ENCODE results near the gene MAP2K2.

The MAP2K2 gene

DNA sequence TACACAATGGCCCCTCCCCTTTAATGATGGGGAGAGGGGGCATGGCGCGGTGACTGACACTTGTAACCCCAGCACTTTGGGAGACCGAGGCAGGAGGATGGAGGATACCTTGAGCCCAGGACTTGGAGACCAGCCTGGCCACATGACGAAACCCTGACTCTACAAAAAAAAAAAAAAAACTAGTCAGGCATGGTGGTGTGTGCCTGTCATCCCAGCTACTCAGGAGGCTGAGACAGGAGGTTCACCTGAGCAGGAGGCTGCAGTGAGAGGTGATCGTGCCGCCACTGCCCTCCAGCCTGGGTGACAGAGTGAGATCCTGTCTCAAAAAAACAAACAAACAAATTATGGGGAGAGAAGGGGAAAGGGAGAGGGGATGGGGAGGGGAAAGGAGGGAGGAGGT, 43.4 kb downstream of the MAP2K2 start:
- DNase-seq (ENCODE audit: low read depth in 2 of 2), result no peak

DNA sequence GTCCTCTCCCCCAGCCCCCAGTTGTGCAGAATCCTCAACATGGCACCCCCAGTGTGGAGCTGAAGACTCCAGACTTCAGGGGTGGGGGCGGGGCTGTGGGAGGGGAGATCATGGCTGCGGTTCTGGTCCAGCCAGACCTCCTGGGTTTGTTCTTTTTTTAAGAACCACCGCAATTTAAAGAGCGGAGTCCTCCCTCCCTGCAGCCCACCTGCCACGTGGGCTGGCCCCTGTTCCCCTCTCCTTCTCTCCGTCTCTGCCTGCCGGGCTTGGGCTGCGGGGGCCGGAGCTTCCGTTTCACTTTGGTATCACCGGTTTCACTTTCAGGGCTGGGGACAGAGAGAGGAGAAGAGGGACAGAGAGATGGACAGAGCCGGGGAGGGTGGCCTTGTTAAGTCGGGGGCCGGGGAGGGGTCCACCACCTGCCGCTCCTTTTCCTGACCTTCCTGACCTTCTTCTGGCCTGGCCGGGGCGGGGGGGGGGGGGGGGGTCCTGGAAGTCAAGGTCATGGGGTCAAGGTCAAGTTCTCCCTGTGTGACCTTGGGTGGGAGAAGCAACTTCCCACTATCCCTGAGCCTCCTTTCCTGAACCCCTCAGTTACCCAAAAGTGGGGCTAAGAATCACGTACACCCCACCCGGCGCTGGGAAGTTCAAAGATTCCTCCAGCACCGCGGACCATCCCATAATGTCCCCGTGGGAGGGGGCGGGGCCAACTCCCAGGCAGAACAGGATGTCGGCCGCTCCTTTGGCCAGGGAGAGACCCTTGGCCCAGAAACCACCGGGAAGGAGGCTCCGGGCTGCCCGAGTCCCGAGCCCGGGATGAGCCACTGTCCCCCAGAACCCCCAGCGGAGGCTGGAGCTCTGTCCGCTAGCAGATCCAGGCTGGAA, 45.9 kb downstream of the MAP2K2 start:
- peak; percentile 44 to 54 for DNase-seq (ENCODE audit: low read depth in 2 of 2)

DNA sequence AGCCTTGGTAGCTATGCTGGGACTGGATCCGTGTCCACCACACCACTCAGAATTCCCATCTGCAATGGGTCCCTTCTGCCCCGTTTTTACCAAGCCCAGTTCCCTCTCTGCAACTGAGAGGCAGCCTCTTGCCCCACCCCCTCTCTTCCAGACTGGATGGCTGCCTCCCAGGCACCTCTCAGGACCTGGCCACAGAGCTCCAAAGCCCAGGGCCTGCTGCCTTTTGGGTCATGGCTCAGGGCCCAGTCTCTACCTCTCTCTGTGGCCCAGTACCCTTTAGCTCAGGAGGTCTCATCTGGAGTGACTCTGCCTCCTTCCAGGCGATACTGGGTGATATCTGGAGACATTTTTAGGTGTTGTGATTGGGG, 46.9 kb downstream of the MAP2K2 start:
- no peak for DNase-seq (ENCODE audit: low read depth in 2 of 2)

DNA sequence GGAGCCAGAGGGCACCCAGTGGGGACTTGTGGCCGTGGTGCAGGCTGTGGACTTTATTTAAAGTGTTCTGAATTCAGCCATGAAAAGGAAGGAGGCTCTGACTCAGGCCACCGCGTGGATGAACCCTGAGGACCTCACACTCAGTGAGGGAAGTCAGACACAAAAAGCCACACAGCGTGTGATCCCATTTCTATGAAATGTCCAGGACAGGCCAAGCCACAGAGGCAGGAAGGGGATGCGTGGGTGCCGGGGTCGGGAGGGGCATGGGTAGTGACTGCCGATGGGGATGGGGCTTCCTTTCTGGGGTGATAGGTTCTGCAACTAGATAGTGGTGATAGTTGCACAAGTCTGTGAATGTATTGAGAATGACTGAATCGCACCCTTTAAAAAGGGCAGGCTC, 48.5 kb downstream of the MAP2K2 start:
- DNase-seq (ENCODE audit: low read depth in 2 of 2), result no peak

DNA sequence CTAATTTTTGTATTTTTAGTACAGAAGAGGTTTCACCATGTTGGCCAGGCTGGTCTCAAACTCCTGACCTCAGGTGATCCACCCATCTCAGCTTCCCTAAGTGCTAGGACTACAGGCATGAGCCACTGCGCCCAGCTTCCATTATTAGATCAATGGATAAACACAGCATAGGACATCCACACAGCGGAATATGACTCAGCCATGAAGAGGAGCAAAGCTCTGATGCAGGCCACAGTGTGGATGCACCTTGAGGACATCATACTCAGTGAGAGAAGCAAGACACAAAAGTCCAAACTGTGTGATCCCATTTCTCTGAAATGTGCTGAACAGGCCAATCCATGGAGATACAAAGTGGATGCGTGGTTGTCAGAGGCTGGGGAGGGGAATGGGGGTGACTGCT, 52.3 kb downstream of the MAP2K2 start:
- DNase-seq (ENCODE audit: low read depth in 2 of 2), result no peak

DNA sequence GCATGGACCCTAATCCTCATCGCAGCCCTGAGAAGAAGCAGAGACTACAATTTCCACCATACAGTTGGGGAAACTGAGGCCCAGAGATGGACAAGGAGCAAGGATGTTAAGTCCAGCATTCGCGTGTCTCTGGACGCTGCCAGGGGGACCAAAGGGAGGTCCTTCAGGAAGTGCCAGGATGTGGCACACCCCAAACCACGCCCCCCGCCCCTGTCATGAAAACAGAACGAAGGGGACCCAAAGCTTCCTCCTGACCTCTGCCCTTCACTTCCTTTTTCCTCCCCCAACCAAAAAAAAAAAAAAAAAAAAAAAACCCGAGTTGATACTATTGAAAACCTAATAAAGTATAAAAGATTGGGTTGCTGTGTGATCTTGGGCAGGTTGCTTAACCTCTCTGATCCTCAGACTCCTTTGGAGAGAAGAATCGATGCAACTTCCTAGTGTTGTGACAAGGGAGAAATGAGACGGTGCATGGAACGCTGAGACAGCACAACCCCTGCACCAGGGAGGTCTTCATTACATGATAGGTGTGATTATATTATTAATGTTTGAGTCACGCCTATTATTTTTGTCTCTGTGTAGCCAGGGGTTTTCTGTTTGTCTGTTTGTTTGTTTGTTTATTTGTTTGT, 54.5 kb downstream of the MAP2K2 start:
- no peak for DNase-seq (ENCODE audit: low read depth in 2 of 2)

DNA sequence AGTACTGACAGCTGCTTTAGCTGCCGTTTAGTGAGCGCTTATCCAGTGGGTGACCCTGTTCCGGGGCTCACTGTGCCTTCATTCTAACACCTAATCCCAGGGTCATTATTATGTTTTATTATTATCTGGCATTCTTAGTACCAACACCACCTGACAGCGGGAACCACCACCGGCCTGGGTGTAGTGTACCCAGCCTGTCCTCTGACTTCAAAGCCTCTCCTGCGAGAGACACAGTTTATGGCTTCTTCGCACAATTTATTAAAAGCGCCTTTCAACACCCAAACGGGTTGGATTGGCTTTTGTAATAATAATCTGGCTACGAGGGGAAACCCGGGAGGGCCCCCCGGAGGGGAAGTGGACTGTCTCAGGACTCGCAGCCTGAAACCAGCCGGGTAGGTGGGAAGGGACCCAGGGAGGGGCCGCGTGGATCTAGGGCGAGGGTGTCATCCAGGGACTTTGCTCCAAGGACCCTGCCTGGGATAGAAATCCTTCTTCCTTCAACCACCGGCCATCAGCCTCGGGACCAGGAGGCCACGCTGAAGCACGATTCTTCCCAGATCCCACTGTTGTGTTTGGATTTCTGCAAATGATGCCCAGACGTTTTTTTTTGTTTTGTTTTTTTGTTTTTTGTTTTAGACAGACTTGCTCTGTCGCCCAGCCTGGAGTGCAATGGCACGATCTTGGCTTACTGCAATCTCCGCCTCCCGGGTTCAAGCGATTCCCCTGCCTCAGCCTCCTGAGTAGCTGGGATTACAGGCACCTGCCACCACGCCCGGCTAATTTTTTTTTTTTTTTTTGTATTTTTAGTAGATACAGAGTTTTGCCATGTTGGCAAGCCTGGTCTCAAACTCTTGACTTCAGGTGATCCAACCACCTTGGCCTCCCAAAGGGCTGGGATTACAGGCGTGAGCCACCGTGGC, 55.6 kb downstream of the MAP2K2 start:
- no peak for DNase-seq (ENCODE audit: low read depth in 2 of 2)

DNA sequence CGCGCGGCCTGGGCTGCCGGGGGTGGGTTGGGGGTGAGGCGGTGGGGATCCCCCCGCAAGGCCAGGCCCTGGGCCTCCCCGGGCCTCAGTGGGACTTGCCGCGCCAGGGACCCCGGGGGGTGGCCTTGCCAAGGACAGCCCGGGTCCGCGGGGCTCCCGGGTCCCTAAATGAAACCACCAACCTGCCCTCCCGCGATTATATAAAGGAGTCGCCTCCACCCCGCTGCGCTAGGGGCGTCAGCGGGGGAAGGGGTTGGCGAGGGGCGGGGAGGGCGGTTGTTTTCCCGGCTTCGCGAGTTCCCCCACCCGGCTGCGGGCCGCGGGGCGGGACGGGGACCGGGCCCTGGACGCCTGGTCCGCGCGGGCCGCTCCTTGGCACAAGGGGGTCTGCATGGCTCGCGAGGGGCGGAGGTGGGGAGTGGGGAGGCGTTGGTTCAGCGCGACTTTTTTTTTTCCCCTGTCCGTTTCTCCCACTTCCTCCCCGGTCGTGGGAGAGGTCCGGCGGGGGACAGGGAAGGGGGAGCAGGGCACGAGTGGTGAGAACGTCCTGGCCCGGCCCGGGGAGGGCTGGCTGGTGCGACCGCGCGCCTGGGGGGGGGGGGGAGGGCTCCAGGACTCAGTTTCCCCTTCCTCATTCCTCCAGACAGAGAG, 56.4 kb downstream of the MAP2K2 start:
- DNase-seq (ENCODE audit: low read depth in 2 of 2), result no peak

DNA sequence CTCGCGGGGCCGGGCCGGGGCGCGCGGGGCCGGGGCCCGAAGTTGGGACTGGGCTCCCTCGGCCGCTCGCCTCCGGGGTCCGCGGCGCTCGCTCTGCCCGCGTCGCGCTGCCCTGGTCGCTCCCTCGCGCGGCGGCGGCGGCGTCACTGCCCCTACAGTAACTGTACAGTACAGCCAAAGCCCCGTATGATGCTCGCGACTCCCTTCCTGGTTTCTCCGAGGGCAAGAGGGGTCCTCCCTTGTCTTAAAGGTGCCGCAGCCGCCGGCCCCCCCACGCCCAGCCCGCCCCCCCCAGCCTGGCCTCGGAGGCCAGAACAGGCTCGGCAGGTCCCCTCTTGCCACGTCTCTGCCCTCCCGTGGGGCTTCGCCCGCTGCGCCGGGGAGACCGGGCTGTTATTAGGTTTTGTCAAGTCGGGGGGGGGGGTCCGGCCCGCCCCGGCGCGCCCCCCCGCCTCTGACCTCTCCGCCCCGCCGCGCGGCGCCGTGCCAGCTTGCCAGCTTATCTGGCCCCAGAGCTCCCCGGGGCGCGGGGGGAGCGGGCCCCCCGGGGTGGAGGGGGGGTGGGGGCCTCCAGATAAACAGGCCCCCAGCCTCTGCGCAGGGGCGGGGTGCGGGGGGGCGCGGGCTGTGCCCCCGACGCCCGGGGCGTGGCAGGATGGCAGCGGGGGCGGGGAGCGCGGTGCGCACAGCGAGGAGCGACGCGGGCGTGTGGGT, 57.1 kb downstream of the MAP2K2 start, which contains the start of gene ZBTB7A:
Gene ZBTB7A (minus strand): TSS at position 218 of the 714 bp plus-strand sequence. CDS start 11,667 bp downstream, outside the sequence.
- DNase-seq (ENCODE audit: low read depth in 2 of 2), result peak; percentile 68 to 69

DNA sequence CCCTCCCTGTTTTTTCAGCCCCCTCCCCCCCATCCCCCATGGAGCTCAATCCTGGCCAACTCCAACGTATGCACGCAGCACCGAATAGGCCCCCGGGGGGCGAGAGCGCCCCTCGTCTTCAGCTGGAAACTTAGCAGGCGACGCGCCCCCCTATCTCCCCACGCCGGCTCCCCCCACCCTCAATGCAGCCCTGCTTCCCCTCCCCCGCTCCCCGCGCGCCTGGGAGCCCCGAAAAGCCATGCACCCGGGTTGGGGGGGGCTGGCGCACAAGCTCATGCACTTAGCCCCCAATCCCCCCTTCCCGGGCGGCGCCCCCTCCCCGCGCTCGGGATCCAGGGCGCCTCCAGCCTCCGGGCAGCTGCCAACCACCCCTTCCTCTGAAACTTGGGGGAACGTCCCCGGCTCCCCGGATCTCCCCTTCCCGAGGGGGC, 57.7 kb downstream of the MAP2K2 start:
- DNase-seq (ENCODE audit: low read depth in 2 of 2), result peak; percentile 43 to 54

DNA sequence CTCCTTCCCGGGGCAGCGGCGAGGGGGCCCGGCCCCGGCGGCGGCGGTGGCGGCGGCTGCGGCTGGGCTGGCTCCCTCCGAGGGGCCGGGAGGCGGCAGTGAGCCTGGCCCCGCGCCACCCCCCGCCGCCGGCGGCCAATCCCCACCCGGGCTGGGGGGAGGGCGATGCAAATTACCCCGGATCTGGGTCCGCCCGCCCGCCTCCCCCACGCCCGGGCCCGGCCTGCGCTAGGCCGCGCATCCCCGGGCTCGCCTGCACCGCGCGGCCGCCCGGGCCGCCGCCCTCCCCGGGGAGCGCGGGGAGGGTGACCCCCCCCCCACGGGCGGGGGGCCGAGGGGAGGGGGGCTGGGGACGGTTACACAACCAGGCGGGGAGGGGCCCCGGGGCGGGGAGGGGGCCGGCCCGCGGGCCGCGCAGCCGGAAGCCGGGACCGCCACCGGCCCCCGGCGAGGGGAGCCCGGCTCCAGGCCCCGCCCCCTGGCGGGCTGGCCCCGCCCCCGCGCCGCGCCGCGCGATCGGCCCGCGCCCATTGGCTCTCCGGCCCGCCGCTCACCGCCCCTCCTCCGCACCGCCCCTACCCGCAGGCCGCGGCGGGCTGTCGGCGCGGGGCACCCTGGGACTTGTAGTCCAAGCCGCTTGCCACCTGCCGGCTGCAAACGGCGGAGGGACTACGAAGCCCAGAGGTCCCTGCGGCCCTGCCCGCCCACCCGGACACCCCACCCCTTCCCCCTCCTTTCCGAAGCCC, 58.3 kb downstream of the MAP2K2 start:
- peak; percentile 93 to 96 for DNase-seq (ENCODE audit: low read depth in 2 of 2)

DNA sequence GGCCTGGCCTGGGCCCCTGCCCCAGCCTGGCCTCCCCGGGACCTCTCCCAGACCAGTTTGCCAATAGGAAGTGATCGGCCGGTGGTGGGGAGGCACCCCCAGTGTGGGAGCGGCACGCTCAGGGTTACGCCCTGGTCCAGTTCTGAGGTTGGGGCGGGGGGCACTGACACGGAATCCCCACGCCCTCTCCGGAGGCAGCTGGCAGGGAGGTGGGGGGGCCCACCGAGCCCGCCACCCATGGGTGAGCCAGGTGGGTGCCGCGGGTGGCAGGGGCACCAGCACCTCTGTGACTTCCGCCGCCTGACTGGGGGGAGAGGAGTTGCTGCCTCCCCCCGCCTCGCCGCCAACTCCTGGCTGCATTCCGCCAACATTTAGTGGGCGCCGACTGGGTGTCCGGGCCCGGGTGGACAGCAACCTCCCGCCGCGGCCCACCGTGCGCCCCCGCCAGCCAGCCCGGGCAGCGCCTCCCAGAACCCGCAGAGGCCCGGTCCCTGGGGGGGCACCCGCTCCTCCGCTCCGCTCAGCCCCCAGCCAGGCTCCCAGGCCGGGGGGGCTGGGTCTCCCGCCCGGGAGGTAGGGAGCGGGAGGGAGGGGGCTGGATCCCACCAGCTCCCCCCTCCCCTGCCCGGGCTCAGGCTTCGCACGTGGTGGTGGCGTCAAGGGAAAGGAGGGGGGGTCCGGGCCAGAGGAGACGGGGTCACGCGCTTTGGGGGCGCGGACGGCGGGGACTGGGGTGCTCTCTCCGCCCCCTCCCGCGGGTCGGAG, 59.2 kb downstream of the MAP2K2 start:
- DNase-seq (ENCODE audit: low read depth in 2 of 2), result no peak

DNA sequence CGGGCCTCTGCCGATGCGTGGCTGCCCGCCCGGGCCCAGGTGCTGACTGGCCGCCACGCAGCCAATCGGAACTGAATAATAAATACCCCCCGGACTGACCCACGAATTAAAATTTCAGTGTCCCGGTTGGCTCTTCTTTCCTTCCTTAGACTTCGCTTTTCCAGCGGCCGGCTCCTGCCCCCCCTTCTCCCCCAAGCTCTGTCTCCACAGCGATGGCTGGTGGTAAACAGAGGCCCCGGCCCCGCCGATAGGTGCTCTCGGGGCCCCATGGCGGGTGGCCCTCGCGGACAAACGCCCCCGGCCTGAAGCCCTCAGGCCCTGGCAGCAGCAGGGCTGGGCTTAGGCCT, 59.8 kb downstream of the MAP2K2 start:
- no peak for DNase-seq (ENCODE audit: low read depth in 2 of 2)

DNA sequence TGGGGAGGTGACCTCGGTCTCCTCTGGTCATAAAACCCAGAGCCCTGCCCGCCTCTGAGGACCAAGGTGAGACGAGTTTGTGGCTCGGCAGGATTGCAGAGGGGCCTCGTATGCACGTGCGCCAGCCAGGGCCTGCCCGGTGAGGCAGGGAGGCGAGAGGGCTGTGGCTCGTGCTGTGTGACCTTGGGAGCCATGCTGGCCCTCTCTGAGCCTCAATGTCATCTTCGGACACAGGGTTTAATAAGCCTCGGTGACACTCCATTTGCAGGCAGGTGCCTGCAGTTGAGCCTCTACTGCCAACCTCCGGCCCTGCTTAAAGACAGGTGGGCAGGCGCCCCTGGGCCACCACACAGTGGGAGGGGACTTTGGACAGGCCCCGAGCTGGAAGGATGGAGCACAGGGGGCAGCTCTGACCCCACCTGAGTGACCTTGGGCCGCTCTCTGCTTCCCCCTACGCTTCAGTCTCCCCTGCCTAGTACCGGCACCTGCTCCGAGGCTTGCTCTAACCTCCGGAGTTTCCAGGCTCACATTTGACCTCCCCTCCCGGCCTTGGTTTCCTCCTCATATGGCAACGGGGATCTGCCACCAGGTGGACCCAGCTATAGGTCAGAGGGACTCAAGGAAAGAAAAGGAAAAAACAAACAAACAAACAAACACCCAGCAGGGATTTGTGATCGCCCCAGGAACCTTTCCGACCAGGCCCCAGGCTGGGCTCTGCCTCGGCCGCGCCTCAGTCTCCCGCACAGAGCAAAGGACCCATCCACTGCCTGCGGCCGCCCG, 60.4 kb downstream of the MAP2K2 start:
- DNase-seq (ENCODE audit: low read depth in 2 of 2), result no peak

DNA sequence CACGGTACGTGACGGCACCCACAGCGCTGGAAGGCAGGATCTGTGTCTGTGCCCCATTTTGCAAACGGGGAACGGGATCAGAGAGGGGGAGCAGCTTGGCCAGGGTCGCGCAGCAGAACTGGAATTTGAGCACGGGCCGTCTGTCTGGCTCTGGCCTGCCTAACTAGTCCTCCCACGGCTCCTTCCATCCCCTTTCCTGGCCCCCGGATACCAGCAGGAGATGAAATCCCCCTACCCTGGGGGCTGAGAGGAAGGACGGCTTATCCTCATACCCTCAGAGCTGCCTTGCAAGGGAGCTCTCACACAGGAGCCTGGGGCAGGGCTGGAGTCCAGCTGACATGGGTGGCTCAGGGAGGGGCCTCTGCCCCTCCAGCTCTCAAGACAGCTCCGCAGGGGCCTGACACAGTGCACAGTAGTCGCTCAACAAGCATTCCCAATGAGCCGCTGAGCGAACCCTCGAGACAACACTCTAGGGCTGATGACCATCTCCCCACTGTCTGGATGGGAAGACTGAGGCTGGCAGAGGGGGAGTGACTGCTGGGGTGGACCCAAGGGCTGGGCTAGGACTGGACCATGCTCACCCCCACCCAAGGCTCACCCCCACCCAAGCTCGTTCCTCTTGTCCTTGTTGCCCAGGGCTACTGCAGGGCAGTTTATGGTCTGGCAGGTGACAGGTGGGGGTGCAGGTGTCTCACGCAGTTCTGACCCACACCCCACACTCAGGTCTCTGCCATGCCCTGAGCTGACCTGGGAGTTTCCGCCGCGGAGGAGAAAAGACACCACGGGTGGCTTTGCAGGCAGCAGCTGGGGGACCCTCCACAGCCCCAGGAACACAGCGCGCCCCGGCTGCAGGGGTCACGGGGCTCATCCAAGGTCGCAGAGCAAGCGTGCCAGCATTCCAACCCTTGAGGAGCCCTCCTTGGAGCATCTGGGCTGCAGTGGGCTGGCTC, 61.2 kb downstream of the MAP2K2 start:
- DNase-seq (ENCODE audit: low read depth in 2 of 2), result no peak

DNA sequence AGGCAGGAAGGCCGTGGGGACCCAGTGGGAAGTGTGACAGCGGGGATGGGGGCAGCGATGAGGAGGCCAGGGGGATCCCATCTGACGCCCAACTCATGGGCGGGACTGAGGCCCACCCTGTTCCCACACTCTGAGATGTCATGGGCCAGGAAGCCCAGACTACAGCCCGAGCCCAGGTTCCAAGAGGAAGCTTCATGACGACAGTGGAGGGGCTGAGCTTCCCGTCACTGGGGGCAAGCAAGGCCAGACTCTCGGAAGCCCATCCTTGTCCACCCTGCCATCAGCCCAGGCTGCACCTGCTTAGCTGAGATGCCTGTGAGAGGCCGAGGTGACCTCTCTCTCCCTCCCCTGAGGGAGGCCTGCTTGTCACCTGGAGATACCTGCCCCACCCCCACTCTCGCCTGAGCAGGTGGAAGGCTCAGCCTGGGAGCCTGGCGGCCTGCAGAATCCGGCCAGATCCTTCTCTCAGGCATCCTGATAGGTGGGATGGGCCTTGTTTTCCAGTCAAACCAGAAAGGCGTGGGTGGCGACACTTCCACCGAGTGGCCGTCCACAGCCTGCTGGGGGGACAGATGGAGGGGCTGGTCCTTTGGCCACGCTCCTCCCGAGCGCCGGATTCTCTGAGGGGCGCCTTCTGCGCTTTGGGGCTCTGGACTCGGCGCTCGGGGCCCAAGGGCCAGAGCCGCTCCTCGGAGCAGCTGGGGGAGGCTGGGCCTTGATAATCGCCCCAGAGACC, 62.1 kb downstream of the MAP2K2 start:
- DNase-seq (ENCODE audit: low read depth in 2 of 2), result no peak

DNA sequence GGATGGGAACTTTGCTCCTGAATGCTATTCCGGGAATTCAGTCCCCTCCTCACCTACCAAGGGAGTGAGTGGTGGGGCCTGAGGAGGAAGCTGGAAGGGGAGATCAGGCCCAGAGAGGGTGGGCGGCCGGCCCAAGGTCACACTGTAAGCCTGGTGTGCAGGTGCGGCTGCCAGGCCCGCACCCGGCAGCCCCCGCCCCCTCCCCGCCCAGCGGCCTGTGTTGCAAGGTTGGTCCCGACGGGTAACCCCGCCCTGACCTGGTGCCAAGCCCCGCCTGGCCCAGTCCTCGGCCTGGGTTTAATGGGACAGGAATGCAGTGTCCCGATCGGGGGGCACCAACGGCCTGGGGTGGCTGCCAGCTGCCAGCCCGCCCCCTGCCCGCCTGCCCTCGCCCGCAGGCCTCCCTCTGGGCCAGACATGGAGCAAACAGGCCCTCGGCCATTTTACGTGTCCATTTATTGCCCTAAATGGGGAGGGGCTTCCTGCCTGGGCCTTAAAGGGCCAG, 62.7 kb downstream of the MAP2K2 start:
- no peak for DNase-seq (ENCODE audit: low read depth in 2 of 2)
